Stimulated activated CD4-positive, alpha-beta T cell treated with anti-CD3 and anti-CD28 coated beads, TNF-alpha, amount 100 ng/mL, for 48 hours (primary cell): ENCODE results near the gene TCHHL1.

ENCODE experiments used
- DNase-seq, 3 donors: peaks; one replicate each; pipeline ENCODE4 v3.0.0-alpha.2; 2020; ENCODE audit warnings: low read depth in 3 of 3

Gene TCHHL1

GRCh38 chr1:152089014-152089674 is at the start of gene TCHHL1:
Gene TCHHL1 (minus strand): TSS chr1:152089064. CDS start chr1:152088143, 921 bp downstream.
- no peak for DNase-seq

GRCh38 chr1:152137215-152137614 is 48.4 kb upstream of the TCHHL1 start:
- DNase-seq, result no peak

GRCh38 chr1:152130186-152130585 is 41.3 kb upstream of the TCHHL1 start:
- DNase-seq, result no peak

GRCh38 chr1:152127673-152128072 is 38.8 kb upstream of the TCHHL1 start:
- DNase-seq, result no peak

- no peak for DNase-seq
Observed at GRCh38 chr1:152125834-152126443, 37.1 kb upstream of the TCHHL1 start.

GRCh38 chr1:152118915-152119314 is 30.1 kb upstream of the TCHHL1 start:
- no peak for DNase-seq

- no peak for DNase-seq
Observed at GRCh38 chr1:152115344-152115743, 26.5 kb upstream of the TCHHL1 start, which contains the start of gene TCHH. Gene TCHH (minus strand): TSS chr1:152115444. CDS start chr1:152114080, 1,364 bp downstream.

- no peak for DNase-seq
Observed at GRCh38 chr1:152112885-152113432, 24.1 kb upstream of the TCHHL1 start.

GRCh38 chr1:152112101-152112884 is 23.4 kb upstream of the TCHHL1 start:
- DNase-seq, result no peak

GRCh38 chr1:152111515-152111968 is 22.7 kb upstream of the TCHHL1 start:
- no peak for DNase-seq

- DNase-seq, result no peak
Observed at GRCh38 chr1:152110860-152111514, 22.1 kb upstream of the TCHHL1 start.

GRCh38 chr1:152110365-152110859 is 21.5 kb upstream of the TCHHL1 start:
- DNase-seq, result peak in 1 of 3 donors; percentile 21

GRCh38 chr1:152109998-152110294 is 21.1 kb upstream of the TCHHL1 start:
- DNase-seq, result no peak

GRCh38 chr1:152109231-152109997 is 20.6 kb upstream of the TCHHL1 start:
- no peak for DNase-seq

- DNase-seq, result no peak
Observed at GRCh38 chr1:152108882-152109222, 20.0 kb upstream of the TCHHL1 start.

GRCh38 chr1:152107984-152108881 is 19.4 kb upstream of the TCHHL1 start:
- no peak for DNase-seq

- DNase-seq, result no peak
Observed at GRCh38 chr1:152107031-152107983, 18.4 kb upstream of the TCHHL1 start.

GRCh38 chr1:152104854-152105253 is 16.0 kb upstream of the TCHHL1 start:
- DNase-seq, result no peak

GRCh38 chr1:152096931-152097330 is 8.1 kb upstream of the TCHHL1 start:
- DNase-seq, result no peak
